GM19452 (cell line): ENCODE measurements around the gene PDCD11.
A peak's percentile ranks its signal among the peaks of the same experiment; 100 is the strongest.
"Not testable (repeated sequence)": the region's sequence is repeated elsewhere in the genome, so short reads cannot be mapped to it uniquely, and the experiment has no call there.

Experiments
- ATAC-seq: cut with Tn5 transposase; IDR thresholded peaks from one replicate; pipeline ENCODE4 v1.9.1; 2021; ENCODE audit not compliant: unreplicated experiment

The PDCD11 gene

GRCh38 chr10:103396067-103396788 is at the start of gene PDCD11, which contains the start of gene ATP5MK:
Gene PDCD11 (plus strand): TSS chr10:103396626. CDS start chr10:103398427, 1,801 bp downstream.
Gene ATP5MK (minus strand): TSS chr10:103396475. CDS start chr10:103392457, 4,018 bp downstream.
- peak; percentile 98 for ATAC-seq

GRCh38 chr10:103350175-103350516 is 46.3 kb upstream of the PDCD11 start:
- ATAC-seq, result no peak

GRCh38 chr10:103350517-103351260 is 45.7 kb upstream of the PDCD11 start, which contains the start of gene PCGF6:
Gene PCGF6 (minus strand): TSS chr10:103351140. CDS start chr10:103351066, 74 bp downstream.
- peak; percentile 83 for ATAC-seq

GRCh38 chr10:103353281-103353680 is 43.1 kb upstream of the PDCD11 start:
- ATAC-seq, result no peak

GRCh38 chr10:103354567-103354966 is 41.9 kb upstream of the PDCD11 start:
- not testable (repeated sequence) for ATAC-seq

GRCh38 chr10:103355906-103356599 is 40.4 kb upstream of the PDCD11 start:
- ATAC-seq, result no peak

GRCh38 chr10:103359493-103359892 is 36.9 kb upstream of the PDCD11 start:
- not testable (repeated sequence) for ATAC-seq

- ATAC-seq, result not testable (repeated sequence)
These were observed 35.6 kb upstream of the PDCD11 start for GRCh38 chr10:103360791-103361190.

GRCh38 chr10:103367379-103367781 is 29.0 kb upstream of the PDCD11 start:
- no peak for ATAC-seq

- peak; percentile 53 for ATAC-seq
These were observed 28.5 kb upstream of the PDCD11 start, which contains the start of gene TAF5 for GRCh38 chr10:103367782-103368518. Gene TAF5 (plus strand): TSS chr10:103367976. CDS start chr10:103367990, 14 bp downstream.

- ATAC-seq, result no peak
These were observed 22.9 kb upstream of the PDCD11 start for GRCh38 chr10:103373544-103373943.

GRCh38 chr10:103374263-103374662 is 22.2 kb upstream of the PDCD11 start:
- ATAC-seq, result no peak

- ATAC-seq, result no peak
These were observed 13.7 kb upstream of the PDCD11 start for GRCh38 chr10:103382769-103383168.

GRCh38 chr10:103394180-103394579 is 2.2 kb upstream of the PDCD11 start:
- no peak for ATAC-seq

GRCh38 chr10:103395754-103396066 is 716 bp upstream of the PDCD11 start:
- no peak for ATAC-seq

GRCh38 chr10:103396789-103397087 is 312 bp downstream of the PDCD11 start:
- ATAC-seq, result no peak

- no peak for ATAC-seq
These were observed 882 bp downstream of the PDCD11 start for GRCh38 chr10:103397191-103397825.

GRCh38 chr10:103413564-103413963 is 17.1 kb downstream of the PDCD11 start:
- no peak for ATAC-seq

- ATAC-seq, result no peak
These were observed 19.2 kb downstream of the PDCD11 start for GRCh38 chr10:103415581-103415980.

GRCh38 chr10:103416436-103417147 is 20.2 kb downstream of the PDCD11 start:
- ATAC-seq, result no peak
